Measurements from ENCODE around the gene OR4E1.
"Not testable (repeated sequence)": the region's sequence is repeated elsewhere in the genome, so short reads cannot be mapped to it uniquely, and the experiment has no call there.

Gene OR4E1

DNA sequence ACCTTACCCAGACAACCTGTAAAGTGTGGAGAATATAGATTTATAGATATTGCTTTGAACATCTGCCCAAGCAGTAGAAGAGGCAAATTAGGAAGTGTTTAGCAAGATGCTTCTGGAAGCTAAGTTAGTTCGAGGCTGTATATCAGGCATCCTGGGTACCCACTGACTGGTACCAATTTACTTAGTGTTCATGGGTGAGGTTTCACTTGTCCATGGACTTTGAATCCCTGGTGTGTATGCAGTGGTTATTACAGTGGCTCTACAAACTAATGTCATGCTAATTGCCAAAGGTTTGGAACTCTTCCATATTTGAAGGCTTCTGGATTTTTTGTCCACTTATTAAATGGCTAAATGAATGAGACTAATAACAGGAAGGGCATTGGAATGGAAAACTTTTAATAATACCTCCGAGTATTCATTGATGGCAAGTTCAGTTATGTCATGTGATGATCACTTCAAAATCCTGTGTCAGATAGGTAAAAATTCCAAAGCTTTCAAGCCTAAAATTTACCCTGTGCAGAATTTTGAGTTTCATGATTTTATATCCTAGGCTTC lies 20.2 kb downstream of the OR4E1 start, which contains the start of gene OR4E2:
Gene OR4E2, plus strand, starts transcription at position 505 of the 555 bp plus-strand sequence. CDS start 11,248 bp downstream, outside the sequence.
- no peak for TF ChIP-seq CTCF (conservative IDR thresholded peaks at IDR 0.05; ENCODE audit: low read depth, low read length)
- H3K4me3 ChIP-seq (ENCODE audit: low read length): no peak within 1 kb of the TSS
- DNase-seq (ENCODE audit: low read depth): no peak

- TF ChIP-seq CTCF (conservative IDR thresholded peaks at IDR 0.05; ENCODE audit: low read depth, low read length): no peak
- no peak overlapping the region for H3K4me3 ChIP-seq (ENCODE audit: low read length)
- no peak for DNase-seq (ENCODE audit: low read depth)
Measured at GRCh38 chr14:21652209-21652808, 21.3 kb downstream of the OR4E1 start.

- TF ChIP-seq CTCF (conservative IDR thresholded peaks at IDR 0.05; ENCODE audit: low read depth, low read length): no peak
- no peak for DNase-seq (ENCODE audit: low read depth)
- H3K4me3 ChIP-seq (ENCODE audit: low read length): no peak overlapping the region
Measured at GRCh38 chr14:21647380-21647779, 26.2 kb downstream of the OR4E1 start.

DNA sequence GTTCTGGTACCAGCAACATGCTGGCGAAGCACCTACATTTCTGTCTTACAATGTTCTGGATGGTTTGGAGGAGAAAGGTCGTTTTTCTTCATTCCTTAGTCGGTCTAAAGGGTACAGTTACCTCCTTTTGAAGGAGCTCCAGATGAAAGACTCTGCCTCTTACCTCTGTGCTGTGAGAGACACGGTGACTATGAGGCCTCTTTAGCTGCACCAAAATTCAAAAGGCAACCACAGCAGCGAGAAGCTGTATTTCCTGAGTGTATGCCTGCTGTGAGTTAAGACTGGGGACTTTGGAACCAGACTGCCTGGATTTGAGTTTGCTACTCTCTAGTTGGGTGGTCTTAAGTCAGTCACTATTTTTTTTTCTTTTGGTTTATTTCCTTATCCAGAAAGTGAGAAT lies 30.2 kb downstream of the OR4E1 start:
- DNase-seq (ENCODE audit: low read depth): no peak
- TF ChIP-seq CTCF (conservative IDR thresholded peaks at IDR 0.05; ENCODE audit: low read depth, low read length): no peak
- no peak overlapping the region for H3K4me3 ChIP-seq (ENCODE audit: low read length)

- DNase-seq (ENCODE audit: low read depth): no peak
- H3K4me3 ChIP-seq (ENCODE audit: low read length): no peak overlapping the region
- TF ChIP-seq CTCF (conservative IDR thresholded peaks at IDR 0.05; ENCODE audit: low read depth, low read length): no peak
Measured at GRCh38 chr14:21642683-21643082, 30.9 kb downstream of the OR4E1 start.

DNA sequence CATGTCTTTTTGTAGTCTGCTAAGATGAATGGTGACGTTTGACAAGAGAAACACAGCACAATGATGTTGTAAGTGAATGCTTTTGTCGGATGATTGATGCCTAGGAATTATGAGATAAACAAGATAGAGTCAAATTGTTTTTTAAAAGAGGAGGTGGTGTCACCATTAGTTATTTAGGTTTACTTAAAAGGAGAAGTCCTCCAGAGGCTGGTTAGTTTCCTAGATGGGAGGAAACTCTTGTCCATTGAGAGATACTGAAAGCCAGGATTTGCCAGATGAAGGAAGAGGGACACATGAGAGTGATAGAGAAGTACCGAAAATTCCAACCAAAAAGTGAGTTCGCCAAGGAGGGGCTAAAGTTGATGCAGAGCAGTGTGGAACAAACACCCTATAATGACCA lies 38.8 kb downstream of the OR4E1 start, which contains the start of gene OR10G2:
Gene OR10G2, minus strand, starts transcription at position 101 of the 400 bp plus-strand sequence. Its CDS starts 98 bp downstream, at position 3.
- no peak for TF ChIP-seq CTCF (conservative IDR thresholded peaks at IDR 0.05; ENCODE audit: low read depth, low read length)
- no peak within 1 kb of the TSS for H3K4me3 ChIP-seq (ENCODE audit: low read length)
- DNase-seq (ENCODE audit: low read depth): no peak

DNA sequence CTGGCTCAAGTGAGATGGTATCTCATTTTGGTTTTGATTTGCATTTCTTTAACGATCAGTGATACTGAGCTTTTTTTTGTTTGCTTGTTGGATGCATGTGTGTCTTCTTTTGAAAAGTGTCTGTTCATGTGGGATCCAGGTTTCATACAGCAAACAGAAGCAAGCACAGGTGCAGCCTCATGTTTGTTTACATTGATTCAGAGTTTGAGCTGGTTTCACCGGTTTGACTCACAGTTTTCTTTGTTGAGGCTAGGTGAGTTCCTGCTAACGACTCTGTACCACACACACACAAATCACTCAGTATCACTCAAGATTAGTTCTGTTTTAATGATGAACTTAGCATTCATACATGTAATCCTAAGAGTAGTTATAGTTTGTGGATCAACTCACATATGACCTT lies 42.5 kb downstream of the OR4E1 start:
- TF ChIP-seq CTCF (conservative IDR thresholded peaks at IDR 0.05; ENCODE audit: low read depth, low read length): no peak
- DNase-seq (ENCODE audit: low read depth): no peak
- H3K4me3 ChIP-seq (ENCODE audit: low read length): no peak overlapping the region

DNA sequence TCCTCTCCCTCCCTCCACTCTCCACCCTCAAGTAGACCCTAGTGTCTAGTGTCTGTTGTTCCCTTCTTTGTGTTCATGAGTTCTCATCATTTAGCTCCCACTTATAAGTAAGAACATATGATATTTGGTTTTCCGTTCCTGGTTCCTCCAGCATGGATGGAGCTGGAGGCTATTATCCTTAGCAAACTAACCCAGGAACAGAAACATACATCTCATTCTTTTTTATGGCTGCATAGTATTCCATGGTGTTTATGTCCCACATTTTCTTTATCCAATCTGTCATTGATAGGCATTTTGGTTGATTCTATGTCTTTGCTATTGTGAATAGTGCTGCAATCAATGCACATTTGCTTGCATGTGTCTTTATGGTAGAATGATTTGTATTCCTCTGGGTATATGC lies 43.1 kb downstream of the OR4E1 start:
- DNase-seq (ENCODE audit: low read depth); H3K4me3 ChIP-seq (ENCODE audit: low read length): not testable (repeated sequence)
